HL-60/S4 (cell line): ENCODE measurements around the gene FCAR.
"Not testable (repeated sequence)": the region's sequence is repeated elsewhere in the genome, so short reads cannot be mapped to it uniquely, and the experiment has no call there.

Source experiments
- in situ Hi-C: fragments of 300-500 bp; cut with MboI; formaldehyde crosslinking; loops from 2 replicates; pipeline ENCODE4 v1.14.3; 2022; ENCODE audit warnings: low sequenced_read_pairs

FCAR gene

GRCh38 chr19:54873990-54874389 lies at the start of gene FCAR:
FCAR (plus strand) TSS chr19:54874235; CDS start chr19:54874290, 55 bp downstream.
- in situ Hi-C loops, result no loop called here

- in situ Hi-C loops, result not testable (repeated sequence)
Measured at GRCh38 chr19:54824416-54824815, 49.6 kb upstream of the FCAR start.

GRCh38 chr19:54825326-54825725 lies 48.7 kb upstream of the FCAR start:
- in situ Hi-C loops, result not testable (repeated sequence)

GRCh38 chr19:54828064-54828463 lies 46.0 kb upstream of the FCAR start:
- in situ Hi-C loops, result not testable (repeated sequence)

GRCh38 chr19:54832496-54832895 lies 41.5 kb upstream of the FCAR start, which contains the start of gene KIR2DS4:
KIR2DS4 (plus strand) TSS chr19:54832676.
- in situ Hi-C loops, result not testable (repeated sequence)

GRCh38 chr19:54835126-54835525 lies 38.9 kb upstream of the FCAR start:
- in situ Hi-C loops, result not testable (repeated sequence)

- in situ Hi-C loops, result not testable (repeated sequence)
Measured at GRCh38 chr19:54837522-54837921, 36.5 kb upstream of the FCAR start.

GRCh38 chr19:54843171-54843570 lies 30.9 kb upstream of the FCAR start:
- in situ Hi-C loops, result not testable (repeated sequence)

GRCh38 chr19:54850061-54850640 lies 23.9 kb upstream of the FCAR start, which contains the start of gene KIR3DL2:
KIR3DL2 (plus strand) TSS chr19:54850443; CDS start chr19:54850476, 33 bp downstream.
- in situ Hi-C loops, result loop anchor here (10.0 kb wide), 1 partner anchor 75 kb away; no protein-coding TSS in a partner anchor

GRCh38 chr19:54850930-54851329 lies 23.1 kb upstream of the FCAR start:
- in situ Hi-C loops, result loop anchor here (10.0 kb wide), 1 partner anchor 76 kb away; no protein-coding TSS in a partner anchor

GRCh38 chr19:54851353-54851752 lies 22.7 kb upstream of the FCAR start:
- in situ Hi-C loops, result loop anchor here (10.0 kb wide), 1 partner anchor 77 kb away; no protein-coding TSS in a partner anchor

- in situ Hi-C loops, result loop anchor here (10.0 kb wide), 1 partner anchor 80 kb away; no protein-coding TSS in a partner anchor
Measured at GRCh38 chr19:54855241-54855640, 18.8 kb upstream of the FCAR start.

- in situ Hi-C loops, result loop anchor here (10.0 kb wide), 1 partner anchor 84 kb away; no protein-coding TSS in a partner anchor
Measured at GRCh38 chr19:54858476-54858875, 15.6 kb upstream of the FCAR start.

- in situ Hi-C loops, result loop anchor here (10.0 kb wide), 1 partner anchor 85 kb away; no protein-coding TSS in a partner anchor
Measured at GRCh38 chr19:54859421-54859820, 14.6 kb upstream of the FCAR start.

- in situ Hi-C loops, result not testable (repeated sequence)
Measured at GRCh38 chr19:54863459-54863858, 10.6 kb upstream of the FCAR start.

- in situ Hi-C loops, result no loop called here
Measured at GRCh38 chr19:54871696-54872095, 2.3 kb upstream of the FCAR start.

GRCh38 chr19:54875506-54875905 lies 1.5 kb downstream of the FCAR start:
- in situ Hi-C loops, result no loop called here

- in situ Hi-C loops, result no loop called here
Measured at GRCh38 chr19:54877471-54877870, 3.4 kb downstream of the FCAR start.

- in situ Hi-C loops, result no loop called here
Measured at GRCh38 chr19:54881884-54882283, 7.8 kb downstream of the FCAR start.

GRCh38 chr19:54882758-54883157 lies 8.7 kb downstream of the FCAR start:
- in situ Hi-C loops, result no loop called here

GRCh38 chr19:54883228-54883627 lies 9.2 kb downstream of the FCAR start:
- in situ Hi-C loops, result no loop called here

- in situ Hi-C loops, result no loop called here
Measured at GRCh38 chr19:54888239-54888638, 14.2 kb downstream of the FCAR start.

GRCh38 chr19:54889566-54889965 lies 15.5 kb downstream of the FCAR start:
- in situ Hi-C loops, result no loop called here
